HG03520 (cell line): ENCODE results near the gene APOC3.
"Not testable (repeated sequence)": the region's sequence is repeated elsewhere in the genome, so short reads cannot be mapped to it uniquely, and the experiment has no call there.

Source experiments
- ATAC-seq: cut with Tn5 transposase; IDR thresholded peaks from one replicate; pipeline ENCODE4 v1.9.1; 2021; ENCODE audit warnings: mild to moderate bottlenecking, moderate library complexity; ENCODE audit not compliant: unreplicated experiment

APOC3 gene

DNA sequence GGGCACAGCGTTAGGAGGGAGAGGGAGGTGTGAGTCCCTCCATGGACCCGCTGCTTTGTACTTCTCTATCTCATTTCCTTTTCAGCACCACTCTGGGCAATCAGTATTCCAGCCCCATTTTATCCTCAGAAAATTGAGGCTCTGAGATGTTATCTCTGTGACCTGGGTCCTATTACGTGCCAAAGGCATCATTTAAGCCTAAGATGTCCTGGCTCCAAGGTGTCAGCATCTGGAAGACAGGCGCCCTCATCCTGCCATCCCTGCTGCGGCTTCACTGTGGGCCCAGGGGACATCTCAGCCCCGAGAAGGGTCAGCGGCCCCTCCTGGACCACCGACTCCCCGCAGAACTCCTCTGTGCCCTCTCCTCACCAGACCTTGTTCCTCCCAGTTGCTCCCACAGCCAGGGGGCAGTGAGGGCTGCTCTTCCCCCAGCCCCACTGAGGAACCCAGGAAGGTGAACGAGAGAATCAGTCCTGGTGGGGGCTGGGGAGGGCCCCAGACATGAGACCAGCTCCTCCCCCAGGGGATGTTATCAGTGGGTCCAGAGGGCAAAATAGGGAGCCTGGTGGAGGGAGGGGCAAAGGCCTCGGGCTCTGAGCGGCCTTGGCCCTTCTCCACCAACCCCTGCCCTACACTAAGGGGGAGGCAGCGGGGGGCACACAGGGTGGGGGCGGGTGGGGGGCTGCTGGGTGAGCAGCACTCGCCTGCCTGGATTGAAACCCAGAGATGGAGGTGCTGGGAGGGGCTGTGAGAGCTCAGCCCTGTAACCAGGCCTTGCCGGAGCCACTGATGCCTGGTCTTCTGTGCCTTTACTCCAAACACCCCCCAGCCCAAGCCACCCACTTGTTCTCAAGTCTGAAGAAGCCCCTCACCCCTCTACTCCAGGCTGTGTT, 829 bp upstream of the APOC3 start:
- ATAC-seq = no peak

DNA sequence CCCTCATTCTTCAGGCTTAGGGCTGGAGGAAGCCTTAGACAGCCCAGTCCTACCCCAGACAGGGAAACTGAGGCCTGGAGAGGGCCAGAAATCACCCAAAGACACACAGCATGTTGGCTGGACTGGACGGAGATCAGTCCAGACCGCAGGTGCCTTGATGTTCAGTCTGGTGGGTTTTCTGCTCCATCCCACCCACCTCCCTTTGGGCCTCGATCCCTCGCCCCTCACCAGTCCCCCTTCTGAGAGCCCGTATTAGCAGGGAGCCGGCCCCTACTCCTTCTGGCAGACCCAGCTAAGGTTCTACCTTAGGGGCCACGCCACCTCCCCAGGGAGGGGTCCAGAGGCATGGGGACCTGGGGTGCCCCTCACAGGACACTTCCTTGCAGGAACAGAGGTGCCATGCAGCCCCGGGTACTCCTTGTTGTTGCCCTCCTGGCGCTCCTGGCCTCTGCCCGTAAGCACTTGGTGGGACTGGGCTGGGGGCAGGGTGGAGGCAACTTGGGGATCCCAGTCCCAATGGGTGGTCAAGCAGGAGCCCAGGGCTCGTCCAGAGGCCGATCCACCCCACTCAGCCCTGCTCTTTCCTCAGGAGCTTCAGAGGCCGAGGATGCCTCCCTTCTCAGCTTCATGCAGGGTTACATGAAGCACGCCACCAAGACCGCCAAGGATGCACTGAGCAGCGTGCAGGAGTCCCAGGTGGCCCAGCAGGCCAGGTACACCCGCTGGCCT, 641 bp downstream of the APOC3 start:
- no peak for ATAC-seq

DNA sequence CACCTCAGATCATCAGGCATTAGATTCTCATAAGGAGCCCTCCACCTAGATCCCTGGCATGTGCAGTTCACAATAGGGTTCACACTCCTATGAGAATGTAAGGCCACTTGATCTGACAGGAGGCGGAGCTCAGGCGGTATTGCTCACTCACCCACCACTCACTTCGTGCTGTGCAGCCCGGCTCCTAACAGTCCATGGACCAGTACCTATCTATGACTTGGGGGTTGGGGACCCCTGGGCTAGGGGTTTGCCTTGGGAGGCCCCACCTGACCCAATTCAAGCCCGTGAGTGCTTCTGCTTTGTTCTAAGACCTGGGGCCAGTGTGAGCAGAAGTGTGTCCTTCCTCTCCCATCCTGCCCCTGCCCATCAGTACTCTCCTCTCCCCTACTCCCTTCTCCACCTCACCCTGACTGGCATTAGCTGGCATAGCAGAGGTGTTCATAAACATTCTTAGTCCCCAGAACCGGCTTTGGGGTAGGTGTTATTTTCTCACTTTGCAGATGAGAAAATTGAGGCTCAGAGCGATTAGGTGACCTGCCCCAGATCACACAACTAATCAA, 2.2 kb downstream of the APOC3 start:
- no peak for ATAC-seq

DNA sequence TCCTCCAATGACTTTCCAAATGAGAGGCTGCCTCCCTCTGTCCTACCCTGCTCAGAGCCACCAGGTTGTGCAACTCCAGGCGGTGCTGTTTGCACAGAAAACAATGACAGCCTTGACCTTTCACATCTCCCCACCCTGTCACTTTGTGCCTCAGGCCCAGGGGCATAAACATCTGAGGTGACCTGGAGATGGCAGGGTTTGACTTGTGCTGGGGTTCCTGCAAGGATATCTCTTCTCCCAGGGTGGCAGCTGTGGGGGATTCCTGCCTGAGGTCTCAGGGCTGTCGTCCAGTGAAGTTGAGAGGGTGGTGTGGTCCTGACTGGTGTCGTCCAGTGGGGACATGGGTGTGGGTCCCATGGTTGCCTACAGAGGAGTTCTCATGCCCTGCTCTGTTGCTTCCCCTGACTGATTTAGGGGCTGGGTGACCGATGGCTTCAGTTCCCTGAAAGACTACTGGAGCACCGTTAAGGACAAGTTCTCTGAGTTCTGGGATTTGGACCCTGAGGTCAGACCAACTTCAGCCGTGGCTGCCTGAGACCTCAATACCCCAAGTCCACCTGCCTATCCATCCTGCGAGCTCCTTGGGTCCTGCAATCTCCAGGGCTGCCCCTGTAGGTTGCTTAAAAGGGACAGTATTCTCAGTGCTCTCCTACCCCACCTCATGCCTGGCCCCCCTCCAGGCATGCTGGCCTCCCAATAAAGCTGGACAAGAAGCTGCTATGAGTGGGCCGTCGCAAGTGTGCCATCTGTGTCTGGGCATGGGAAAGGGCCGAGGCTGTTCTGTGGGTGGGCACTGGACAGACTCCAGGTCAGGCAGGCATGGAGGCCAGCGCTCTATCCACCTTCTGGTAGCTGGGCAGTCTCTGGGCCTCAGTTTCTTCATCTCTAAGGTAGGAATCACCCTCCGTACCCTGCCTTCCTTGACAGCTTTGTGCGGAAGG, 2.9 kb downstream of the APOC3 start:
- ATAC-seq = no peak

DNA sequence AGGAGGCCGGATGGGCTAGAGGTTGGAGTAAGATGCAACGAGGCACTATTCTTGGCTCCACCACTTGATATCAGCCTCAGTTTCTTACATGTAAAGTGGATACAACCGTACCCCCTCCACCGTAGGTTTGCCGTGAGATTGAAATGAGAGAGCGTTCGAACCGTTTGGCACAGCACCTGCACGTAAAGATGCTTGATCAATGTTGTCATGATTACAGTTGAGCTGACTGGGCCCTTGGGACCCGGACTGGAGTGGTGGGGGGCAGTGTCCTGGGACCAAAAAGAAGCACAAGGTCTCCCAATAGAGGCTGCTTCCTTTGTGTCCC, 3.7 kb downstream of the APOC3 start:
- ATAC-seq = no peak

DNA sequence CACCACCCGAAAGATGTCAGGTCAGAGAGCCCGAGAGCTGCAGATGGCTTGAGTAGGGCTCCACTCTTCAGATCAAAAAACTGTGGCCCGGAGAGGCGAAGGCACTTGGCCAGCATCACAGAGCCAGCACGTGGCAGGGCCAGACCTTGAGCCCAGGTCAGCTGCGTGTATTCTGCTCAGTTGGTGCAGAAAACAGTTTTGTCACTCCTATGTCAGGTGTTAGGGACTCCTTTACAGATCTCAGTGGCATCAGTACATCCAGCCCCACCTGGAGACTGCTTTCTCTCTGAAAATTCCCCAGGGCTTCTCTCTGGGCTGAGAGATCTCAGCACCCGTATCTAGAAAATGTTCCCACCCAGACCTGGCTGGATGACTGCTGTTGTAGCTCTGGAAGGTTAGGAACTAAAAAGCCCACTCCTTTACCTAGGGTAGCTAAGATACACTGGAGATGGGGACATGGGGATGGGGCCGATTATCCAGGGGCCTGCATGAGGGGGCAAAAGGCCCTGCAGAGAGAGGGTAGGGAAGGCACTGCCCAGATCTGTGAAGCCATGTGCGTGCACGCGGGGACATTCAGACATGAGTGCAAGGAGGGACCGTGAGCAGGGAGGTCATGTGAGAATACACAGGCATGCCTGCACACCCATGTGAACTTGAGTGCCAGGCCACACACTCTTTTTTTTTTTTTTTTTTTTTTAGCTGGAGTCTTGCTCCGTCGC, 4.3 kb downstream of the APOC3 start:
- no peak for ATAC-seq

DNA sequence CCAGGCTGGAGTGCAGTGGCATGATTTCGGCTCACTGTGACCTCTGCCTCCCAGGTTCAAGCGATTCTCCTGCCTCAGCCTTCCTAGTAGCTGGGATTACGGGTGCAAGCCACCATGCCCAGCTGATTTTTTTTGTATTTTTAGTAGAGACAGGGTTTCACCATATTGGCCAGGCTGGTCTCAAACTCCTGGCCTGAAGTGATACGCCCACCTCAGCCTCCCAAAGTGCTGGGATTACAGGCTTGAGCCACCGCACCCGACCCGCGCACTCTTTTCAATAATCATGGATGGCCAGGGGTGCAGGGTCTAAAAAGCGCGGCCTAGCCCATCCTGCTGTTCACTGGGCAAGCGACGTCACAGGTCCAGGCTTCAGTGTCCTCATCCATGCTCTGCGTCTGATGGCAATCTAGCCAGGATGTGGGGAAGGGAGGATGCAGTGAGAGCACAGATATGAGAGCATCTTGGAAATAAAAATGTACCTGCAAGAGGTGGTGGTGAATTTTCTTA, 4.9 kb downstream of the APOC3 start:
- ATAC-seq = not testable (repeated sequence)

DNA sequence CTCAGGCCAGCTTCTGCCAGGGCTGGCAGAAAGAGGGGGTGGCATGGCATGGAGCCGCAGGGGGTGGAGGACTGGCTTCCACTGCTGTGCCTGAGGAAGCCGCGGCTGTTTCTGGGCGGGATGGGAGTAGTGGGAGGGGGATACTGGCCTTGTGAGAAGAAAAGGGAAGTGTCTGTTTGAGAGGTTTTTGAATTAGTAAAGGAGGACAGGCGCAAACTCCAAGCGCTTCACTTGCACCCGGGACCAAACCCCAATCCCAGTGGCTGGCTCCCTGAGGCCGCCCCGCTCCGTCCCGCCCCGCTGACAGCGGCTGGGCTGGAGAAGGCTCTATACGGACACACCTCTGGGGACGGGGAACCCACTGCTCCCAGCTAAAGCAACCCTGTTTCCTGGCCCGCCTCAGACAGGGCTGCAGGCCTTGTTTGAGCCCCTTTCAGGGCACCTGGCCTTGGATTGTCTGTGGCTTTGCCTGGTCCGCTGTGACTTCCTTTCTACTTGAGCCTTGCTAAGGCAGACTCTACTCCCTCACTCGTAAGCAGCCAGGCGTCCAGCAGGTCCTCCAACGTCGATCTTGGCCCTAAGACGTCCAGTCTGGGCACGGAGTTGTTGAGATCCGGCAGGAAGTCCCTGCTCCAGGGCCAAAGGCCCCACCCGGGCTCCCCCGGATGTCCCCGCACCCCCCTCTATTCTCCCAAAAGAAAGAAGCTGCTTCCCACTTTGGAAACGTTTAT, 5.5 kb downstream of the APOC3 start:
- no peak for ATAC-seq

DNA sequence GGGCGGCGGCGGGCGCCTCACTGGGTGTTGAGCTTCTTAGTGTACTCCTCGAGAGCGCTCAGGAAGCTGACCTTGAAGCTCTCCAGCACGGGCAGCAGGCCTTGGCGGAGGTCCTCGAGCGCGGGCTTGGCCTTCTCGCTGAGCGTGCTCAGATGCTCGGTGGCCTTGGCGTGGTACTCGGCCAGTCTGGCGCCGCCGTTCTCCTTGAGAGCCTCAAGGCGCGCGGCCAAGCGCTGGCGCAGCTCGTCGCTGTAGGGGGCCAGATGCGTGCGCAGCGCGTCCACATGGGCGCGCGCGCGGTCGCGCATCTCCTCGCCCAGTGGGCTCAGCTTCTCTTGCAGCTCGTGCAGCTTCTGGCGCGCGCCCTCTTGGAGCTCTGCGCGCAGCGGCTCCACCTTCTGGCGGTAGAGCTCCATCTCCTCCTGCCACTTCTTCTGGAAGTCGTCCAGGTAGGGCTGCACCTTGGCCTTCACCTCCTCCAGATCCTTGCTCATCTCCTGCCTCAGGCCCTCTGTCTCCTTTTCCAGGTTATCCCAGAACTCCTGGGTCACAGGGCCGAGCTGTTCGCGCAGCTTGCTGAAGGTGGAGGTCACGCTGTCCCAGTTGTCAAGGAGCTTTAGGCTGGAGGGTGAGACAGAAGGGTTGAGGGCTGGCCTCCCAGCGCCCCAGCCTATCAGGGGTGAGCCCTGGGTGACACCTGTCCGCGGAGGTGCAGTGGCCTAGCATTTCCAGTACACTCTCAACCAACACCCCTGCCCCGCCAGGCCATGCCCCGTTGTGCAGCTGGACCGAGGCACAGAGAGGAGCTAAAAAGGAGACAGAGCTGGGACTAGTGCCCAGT, 6.3 kb downstream of the APOC3 start:
- peak; percentile 64 for ATAC-seq

DNA sequence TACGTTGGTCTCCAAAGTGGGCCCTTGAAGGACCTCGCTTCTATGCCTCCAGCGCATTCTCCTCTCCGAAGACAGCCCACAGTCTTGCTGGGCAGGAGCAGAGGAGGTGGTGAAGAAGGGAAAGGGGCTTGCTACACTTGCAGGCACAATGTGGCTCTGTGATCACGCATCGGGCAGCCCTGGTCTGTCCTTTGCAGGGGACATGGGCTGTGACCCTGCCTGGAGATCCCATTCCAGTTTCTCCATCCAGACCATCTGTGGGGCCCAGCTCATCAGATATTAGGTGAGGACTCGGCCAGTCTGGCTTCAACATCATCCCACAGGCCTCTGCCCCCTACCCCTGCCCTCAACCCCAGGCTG, 6.9 kb downstream of the APOC3 start:
- ATAC-seq = no peak

DNA sequence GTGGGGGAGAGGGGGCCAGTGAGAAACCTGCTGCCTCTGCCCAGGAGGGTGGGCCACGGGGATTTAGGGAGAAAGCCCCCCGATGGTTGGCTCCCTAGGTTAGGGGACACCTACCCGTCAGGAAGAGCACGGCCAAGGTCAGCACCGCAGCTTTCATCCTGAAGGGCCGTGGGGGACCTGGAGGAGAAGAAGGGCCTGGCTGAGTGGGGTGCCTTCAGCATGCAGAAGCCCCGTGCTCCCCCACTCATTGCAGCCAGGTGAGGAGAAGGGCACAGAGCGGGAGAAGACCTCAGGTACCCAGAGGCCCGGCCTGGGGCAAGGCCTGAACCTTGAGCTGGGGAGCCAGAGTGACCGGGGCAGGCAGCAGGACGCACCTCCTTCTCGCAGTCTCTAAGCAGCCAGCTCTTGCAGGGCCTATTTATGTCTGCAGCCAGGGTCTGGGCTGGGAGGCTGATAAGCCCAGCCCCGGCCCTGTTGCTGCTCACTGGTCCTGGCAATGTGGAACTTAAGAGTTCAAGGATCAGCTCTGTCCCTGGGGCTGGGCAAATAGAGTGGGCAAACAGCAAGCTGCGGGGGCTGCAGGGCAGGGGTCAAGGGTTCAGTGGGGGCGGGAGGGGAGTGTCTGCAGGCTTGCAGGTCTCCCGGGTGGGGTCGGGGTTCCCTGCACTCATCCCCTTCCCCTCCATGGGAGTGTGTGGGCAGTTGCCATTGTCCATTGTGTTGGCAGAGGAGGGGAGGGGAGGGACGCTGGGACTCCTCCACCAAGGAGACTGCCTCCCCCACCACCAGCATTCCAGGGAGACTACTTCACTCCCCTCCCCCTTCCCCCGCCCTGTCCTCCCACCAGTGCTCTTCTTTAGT, 7.8 kb downstream of the APOC3 start, which contains the start of gene APOA1:
APOA1 (minus strand) TSS at position 392 of the 861 bp plus-strand sequence; CDS start at position 157, 235 bp downstream.
- ATAC-seq = no peak

DNA sequence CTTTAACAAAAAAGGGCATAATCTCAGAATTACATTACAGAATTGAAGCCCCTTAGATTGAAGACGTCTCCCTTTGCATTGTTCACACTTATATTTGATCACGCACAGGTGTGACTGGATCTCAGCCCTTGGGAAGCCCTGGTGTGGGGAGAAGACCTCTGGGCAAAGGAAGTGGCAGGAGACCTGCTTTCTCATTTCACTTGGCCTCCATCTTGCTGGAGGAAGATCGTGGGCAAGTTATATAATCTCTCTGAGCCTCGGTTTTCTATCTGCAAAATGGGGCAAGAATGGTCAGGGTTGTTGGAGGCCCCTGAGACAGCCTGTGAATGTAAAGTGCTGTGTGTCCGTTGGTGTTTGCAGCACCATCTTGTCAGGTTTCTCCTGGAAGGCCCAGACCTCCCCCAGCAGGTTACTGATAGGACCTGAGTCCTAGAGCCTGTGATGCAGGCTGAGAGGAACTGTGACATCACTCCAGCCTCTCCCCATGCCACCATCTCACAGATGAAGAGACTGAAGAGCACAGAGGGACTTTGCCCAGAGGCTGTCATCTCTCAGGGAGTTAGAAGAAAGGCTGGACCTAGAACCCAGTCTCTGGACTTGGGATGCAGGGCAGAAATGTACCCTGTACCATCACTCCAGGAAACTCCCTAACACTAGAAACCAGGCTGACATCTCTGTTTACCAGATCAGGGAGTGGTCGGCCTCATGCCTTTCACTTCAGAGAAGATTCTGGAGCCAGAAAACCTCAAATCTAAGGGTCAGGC, 8.8 kb downstream of the APOC3 start:
- no peak for ATAC-seq

DNA sequence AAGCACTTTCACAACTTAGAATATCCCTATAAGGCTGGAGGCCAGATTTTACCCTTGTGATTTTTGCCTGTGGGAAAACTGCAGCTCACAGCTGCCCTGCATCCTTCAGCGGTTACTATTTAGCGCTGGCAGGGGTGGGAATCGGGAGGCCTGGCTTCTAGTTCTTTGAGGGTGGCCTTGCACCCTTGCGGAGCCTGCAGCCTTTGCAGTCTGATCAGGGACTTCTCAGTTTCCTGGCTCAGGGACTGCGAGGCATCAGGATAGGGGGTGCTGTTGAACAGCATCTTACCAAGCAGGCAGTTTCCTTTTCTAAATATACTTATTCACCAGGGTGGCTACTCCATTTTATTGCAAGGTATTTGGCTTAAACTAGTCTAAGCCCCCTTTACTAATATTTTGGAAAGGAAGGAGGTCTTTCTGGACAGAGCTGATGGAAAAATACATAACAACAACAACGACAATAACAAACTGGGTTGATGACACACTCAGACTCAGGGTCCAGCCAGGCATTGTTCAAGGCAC, 10.6 kb downstream of the APOC3 start:
- ATAC-seq = no peak

DNA sequence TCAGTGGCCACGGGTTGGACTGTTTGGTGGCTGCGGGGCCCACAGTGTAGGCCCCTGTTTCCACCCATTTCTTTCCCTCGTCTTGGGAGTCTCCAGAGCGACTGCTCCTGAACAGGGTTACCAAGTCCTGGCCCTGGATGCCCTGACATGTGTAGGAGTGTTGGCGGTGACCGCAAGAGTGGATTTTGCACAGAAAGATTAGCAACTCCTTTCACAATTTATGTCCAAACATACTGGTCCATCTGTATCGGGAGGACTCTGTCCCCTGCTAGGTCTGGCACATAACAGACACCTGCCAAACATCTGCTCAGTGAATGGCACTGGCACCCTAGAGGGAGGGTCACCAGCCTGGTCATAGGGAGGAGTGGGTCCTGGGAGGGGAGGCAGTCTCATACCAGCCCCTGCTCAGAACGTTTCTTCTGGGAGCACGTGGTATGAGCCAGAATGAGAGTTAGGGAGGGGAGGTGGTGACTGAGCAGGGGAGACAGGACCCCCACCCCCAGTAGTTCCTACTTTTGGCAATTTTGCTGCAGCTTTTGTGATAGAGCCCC, 11.1 kb downstream of the APOC3 start:
- no peak for ATAC-seq

DNA sequence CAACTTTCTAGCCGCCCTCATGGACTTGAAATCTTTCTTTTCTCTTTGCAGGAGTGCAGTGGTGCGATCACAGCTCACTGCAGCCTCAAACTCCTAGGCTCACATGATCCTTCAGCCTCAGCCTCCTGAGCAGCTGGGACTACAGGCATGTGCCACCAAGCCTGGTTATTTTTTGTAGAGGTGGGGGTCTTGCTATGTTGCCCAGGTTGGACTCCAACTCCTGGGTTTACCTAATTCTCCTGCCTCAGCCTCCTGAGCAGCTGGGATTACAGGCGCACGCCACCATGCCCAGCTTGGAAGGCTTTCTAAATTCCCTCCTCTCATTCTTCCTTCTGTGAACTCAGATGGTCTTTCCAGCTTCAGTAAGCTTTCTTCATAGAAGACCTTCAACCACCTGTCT, 12.4 kb downstream of the APOC3 start:
- no peak for ATAC-seq

DNA sequence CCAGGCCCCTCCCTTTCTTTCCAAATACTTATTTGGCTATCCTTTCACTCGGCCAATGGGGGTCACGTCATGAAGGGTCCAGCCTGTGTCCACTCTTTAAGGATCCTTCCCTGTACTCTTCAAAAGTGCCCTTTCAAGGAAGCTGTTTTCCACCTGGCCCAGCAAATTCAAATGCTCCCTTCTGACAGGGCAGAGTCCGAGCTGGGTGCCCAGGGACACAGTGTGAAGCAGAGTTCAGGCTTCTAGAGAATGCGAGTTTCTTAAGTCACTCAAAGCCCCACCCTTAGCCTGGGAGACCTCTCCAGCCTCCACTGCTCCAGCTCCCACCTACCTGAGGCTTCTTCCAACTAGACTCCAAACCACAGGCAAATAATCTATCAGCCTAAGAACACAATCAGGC, 13.2 kb downstream of the APOC3 start:
- no peak for ATAC-seq
